GM12892 (cell line): ENCODE measurements around the gene NT5C2.
"Not testable (repeated sequence)": the region's sequence is repeated elsewhere in the genome, so short reads cannot be mapped to it uniquely, and the experiment has no call there.

Experiments
- POLR2A ChIP-seq: IDR thresholded peaks from 2 replicates; pipeline ENCODE4 v1.6.1; 2011; ENCODE audit warnings: low read depth, low read length, control low read depth
- POLR2AphosphoS5 ChIP-seq: IDR thresholded peaks from 2 replicates; pipeline ENCODE4 v1.6.1; 2011; ENCODE audit warnings: low read depth, low read length, control low read depth
- TAF1 ChIP-seq: IDR thresholded peaks from 2 replicates; pipeline ENCODE4 v1.6.1; 2011; ENCODE audit warnings: low read depth, mild to moderate bottlenecking, control low read depth, low read length, borderline replicate concordance

- TF ChIP-seq POLR2A, POLR2AphosphoS5, TAF1: not testable (repeated sequence)
Observed at GRCh38 chr10:103206715-103207114, 13.6 kb upstream of the NT5C2 start.
